Amniotic stem cell (primary cell): ENCODE data around the gene PANX1.
A peak's percentile ranks its signal among the peaks of the same experiment; 100 is the strongest.

ENCODE experiments used
- DNase-seq: peaks from one replicate; lab custom pipeline; 2025; lab: John Stamatoyannopoulos, UW

The PANX1 gene

DNA sequence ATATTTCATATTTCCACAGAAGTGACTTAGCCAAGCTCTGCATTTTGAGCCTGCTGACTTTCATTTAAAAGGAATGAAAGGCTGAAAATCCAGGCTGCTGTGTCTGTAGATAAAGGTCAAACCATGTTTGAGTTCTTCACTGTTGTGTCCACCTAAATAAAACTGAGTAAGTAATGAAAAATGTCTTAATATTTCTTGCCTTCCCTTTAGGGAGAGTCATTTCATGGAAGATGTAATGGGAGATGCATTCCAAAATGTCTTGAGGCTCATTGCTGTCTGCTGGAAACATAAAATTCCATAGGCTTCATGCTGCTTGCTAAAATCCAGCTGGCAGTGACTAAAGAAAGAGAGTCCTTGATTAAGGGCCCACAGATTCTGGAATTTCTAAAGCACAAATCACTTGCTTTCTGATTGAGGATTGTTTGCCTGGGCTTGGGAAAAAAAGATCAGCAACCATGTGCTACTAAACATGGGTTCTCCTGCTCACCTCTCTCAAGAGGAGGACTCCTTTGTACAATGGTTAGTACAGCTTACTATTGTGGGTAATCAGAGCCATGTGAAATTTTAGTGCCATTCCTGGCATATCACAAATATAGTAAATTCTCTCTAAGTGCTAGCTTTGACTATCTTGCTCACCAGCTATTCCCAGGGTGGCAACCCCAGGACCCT lies 56.9 kb downstream of the PANX1 start:
- DNase-seq = peak; percentile 58

DNA sequence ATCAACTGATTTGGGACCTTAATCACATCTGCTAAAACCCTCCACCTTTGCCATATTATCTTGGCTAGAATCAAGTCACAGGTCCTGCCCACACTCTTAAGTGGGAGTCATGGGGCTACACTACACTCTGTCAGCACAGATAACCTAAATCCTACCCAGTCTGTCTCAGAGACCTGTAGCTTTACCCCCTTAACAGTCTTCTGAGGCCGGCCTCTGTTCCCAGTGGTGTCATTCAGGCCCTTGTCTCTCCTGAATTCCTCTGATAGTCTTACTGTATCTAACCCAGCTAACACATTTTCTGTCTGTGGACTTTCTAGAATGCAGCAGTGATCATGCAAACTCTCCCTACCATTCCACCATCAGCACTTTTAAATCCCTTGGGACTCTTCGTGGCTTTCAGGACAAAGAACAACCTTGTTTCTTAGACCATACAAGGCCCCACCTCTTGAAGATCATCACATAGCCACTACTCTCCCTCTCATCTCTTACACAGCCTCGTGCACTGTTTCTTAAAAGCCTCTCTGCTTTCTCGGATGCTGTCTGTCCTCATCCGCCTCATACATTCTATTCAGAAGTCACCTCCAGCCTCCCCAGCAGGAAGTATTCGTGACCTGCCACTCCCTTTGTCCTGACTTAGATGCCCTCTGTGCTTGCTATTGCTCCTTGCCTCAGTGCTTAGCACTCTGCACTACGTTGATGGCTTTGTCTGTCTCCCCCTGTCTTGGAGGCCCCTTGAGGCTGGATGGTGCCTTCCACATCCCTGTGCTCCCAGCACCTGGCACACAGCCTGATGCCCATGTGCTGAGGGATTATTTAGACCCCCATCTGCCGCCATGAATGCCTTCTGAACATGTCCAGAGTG lies 57.9 kb downstream of the PANX1 start:
- DNase-seq = no peak

DNA sequence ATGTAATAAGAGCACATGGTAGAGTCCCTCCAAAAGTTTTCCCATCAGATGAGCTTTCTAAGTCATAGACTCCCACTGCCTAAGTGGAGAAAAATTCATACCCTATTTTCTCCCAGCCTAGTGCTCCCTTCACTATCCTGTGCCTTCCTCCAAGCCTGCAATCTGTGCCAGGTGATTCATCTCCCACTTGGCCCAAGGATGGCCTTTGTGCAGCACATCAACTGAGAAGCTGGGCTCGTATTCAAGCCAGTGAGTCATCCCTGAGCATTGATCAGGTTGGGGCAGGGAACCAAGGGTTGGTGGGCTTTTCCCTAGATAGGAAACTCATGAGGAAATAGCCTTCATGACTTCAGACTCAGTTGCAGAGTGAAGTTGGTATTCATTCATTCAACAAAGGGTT lies 64.6 kb downstream of the PANX1 start:
- DNase-seq = peak; percentile 5

DNA sequence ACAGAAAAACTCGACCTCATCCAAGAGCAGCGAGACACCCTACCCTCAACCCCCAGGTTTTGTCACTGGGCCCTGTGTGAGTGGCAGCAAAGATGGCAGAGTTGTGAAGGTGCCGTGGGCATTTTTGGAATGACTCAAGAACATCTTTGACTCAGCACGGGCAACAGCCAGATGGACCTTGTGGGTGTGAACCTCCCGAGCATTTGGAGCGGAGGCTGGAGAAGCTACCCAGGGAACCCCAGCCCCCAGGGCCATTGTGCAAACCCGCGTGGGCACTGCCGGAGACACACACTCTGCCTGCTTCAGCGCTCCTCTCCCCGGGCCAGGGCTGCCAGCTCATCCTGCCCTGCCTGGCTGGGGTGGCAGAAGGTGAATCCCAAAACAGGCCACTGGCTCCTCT lies 66.1 kb downstream of the PANX1 start:
- DNase-seq = no peak

DNA sequence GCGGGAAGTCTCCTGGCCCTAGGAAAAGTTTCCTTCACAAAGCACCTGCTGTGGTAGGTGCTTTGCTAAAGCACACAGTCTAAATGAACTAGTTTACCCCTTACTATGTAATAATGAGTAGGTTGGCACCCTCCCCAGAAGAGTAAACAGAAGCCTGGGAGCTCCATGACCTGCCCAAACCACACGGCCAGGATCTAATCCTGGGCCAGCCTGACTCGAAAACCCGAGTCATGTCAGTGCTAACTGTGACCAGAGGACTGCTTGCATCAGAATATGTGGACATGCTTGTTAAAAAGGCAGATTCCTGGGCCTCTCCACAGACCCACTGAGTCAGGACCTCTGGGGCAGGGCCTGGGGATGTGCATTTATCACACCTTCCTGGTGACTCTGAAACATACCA lies 67.7 kb downstream of the PANX1 start:
- no peak for DNase-seq

DNA sequence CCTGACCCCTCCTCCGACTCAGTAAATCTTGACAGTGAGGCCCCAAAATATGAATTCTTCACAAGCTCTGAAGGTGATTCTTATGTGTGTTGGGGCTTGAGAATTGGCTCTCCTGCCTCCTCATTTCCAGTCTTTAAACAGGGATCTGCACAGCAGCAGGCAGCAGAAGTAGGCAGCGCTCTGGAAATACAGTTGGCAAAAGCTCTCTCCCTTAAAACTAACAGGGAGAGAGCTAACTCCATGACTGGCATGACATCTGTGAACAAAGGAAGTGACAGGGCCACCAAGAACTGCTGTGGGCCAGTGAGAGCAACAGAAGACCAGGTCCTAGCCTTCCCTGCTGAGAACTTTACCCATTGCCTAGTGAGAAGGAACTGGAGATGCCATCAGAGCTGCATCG lies 70.1 kb downstream of the PANX1 start:
- no peak for DNase-seq

DNA sequence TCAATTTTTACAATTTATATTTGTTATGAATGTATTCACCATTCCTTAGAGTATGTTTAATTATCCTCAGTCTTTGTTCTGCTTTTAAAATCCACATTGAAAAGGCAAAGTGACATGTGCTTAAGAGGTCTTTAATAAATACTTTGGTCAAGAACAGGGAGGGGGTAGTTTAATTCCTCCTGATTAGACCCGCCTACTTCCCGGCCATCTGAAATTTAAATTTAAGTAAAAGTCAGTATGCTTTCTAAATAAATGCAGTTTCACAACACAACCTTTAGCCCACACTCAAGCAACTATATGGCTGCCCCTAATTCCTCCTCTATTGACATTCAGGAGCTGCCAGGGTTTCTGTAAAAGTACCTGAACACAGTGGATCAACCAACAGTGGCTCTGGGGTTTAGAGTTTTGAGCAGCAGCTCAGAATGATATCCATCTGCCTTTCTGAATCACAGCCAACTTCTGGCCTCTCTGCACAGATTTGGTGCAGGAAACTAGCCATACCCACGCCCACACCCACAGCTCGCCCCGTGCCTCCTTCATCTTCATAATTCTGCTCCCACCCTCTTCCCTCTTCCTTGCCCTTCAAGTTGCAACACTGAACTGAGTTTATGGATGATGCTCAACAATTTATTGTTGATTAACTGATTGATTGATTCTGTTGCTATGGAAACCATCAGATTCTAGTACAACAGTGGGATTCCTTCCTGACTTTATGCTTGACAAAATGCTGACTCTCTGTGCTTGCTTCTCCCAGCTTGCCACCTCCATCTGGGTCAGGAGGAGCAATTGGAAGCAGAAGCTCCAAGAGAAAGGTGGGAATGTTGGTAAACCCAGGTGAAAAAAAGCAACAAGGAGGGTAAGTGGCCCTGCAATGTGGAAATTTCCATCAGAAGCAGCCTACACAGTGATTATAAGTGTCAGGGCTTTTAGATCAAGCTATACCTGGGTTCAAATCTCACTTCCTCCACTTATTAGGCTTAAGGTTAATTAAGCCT lies 70.8 kb downstream of the PANX1 start:
- DNase-seq = no peak

DNA sequence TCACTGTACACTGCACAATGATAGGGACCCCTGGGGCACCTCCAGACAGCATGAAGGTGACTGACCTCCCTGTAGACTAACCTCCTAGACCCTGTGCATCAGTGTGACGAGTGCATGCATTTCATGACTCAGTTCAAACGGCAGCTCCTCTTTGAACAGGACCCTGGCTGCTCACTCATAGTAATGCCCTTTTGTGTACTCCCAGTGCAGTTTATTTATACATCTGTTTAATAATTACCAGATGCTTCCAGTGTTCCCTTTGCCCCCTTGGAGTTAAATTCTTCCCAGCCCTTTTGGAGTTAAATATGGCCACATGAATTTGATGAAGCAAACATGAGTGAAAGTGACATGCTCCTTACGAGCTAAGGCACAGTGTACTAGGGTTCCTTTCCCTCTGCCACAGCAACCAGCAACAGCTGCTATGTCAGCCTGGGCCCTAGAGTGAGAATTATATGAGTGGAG lies 72.4 kb downstream of the PANX1 start:
- DNase-seq = peak; percentile 14

DNA sequence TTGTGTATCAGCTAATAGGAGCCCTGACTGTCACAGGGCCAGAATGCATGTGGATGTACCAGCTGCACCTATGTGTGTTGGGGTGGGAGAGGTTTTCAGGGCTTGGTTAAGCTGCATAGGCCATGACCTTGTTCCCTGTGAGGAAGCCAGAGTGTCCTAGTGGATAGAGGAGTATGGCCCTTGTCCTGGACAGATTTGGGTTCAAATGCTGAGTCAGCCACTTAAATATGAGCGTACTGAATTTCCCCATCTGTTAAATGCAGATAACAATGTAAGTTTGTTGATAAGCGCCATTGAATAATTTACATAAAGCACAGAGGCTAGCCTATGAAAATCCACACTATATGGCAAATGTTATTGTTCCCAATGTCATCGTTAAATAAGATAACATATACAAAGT lies 74.4 kb downstream of the PANX1 start:
- DNase-seq = no peak

DNA sequence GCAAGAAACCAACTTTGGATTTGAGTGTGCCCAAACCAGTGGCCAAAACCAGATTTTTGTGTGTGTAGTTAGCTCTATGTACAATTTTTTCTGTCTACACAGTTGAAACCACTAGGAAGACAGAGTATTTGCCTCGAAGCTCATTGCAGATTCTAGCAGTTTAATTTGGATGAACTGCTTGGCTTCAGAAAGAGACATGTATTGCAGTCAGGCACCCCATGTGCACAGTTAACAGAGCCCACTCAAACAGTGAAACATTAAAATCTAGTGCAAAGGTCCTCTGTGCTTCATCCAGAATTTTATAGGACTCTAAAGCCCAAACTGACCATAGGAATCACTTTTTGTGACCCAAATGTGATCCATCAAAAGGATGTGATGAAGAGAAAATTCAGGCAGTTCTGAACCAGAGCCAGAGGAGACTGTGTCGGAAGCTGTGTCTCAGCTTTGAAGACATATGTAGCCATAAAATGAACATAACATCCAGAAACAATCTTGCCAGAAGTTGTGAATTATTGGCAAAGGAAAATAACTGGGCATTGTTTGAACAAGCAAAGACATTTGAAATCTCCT lies 82.7 kb downstream of the PANX1 start:
- DNase-seq = no peak

DNA sequence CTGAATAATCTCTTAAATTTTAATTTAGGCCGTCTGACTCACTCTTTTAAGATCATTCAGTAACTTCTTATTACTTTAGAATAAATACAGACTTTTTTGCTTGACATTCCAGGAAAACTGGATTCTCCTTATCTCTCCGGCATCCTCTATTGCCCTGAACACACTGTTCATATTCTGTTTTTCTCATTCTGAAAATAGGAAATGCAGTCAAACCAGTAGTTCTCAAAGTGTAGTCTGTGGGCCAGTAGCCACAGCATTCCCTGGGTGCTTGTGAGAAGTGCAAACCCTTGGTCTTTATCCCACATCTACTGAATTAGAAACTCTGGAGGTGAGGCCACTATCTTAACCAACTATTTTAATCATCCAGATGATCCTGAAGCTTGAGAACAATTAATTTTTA lies 84.3 kb downstream of the PANX1 start:
- no peak for DNase-seq

DNA sequence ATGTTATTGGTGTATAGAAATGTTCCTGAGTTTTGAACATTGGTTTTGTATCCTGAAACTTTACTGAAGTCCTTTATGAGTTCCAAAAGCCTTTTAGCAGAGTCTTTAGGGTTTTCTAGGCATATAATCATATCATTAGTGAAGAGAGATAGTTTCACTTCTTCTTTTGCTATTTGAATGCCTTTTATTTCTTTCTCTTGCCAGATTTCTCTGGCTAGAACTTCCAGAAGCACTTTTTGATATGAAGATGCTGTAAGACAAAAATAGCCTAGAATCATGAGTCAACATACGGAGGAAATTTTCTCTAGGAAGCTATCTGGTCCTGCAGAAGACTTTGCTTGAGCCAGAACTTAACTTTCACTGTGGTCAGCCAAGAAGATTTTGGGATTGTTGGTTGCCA lies 89.1 kb downstream of the PANX1 start:
- DNase-seq = no peak

DNA sequence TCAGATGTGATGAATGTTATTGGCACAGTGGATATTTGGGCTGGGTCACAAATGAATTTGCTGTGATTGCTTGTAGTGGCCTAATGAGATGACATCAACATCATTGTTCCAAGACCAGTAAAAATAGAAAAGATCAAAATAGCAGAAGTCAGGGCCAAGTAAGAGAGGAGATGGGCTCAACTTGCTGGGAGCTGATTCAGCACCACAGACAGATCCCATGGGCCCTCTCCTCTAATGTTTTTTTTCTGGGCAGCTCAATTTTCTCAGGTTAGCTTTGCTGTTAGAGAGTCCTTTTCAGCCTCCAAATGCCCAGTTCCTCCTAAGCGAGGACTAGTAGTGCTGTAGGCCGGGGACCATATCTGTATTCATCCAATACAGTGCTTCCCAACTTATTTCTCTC lies 89.7 kb downstream of the PANX1 start:
- no peak for DNase-seq

DNA sequence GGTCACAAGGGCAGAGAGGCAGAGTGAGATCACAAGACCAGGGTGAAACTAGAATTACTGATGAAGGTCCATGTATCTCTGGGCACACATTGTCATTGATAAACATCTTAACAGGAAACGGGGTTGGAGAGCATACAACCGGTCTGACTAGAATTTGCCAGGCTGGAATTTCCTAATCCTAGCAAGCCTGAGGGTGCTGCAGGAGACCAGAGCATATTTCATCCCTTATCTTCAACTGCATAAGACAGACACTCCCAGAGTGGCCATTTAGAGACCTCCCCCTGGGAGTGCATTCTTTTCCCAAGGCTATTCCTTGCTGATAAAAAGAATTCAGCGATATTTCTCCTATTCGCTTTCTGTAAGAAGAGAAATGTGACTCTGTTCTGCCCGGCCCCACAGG lies 91.1 kb downstream of the PANX1 start:
- DNase-seq = no peak

DNA sequence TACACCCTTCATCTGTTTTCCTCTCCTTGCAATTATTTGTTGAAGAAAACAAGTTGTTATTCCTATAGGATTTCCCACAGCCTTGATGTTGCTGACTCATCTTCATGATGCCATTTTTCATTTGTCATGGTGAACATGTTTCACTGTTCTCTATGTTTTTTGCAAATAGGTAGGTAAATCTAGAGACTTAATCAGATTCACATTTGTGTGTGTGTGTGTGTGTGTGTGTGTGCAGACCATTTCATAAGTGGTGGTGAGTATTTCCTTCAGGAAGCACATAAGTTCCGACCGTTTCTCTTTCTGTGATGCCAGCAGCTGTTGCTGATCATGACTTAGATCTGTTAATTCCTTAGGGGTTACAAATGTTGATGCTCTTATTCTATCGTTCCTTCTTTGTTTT lies 95.4 kb downstream of the PANX1 start:
- no peak for DNase-seq
